Measurements from ENCODE around the gene MARF1. TPM values are rescaled to one million over a fixed set of nuclear protein-coding genes. Genes with fewer than 3 reads are reported as not detected.

Gene MARF1
- polyA plus RNA-seq, 1 donor (not counting 4 experiments of a cell fraction or from before 2014, with no cell fraction given), result 12.5 TPM

DNA sequence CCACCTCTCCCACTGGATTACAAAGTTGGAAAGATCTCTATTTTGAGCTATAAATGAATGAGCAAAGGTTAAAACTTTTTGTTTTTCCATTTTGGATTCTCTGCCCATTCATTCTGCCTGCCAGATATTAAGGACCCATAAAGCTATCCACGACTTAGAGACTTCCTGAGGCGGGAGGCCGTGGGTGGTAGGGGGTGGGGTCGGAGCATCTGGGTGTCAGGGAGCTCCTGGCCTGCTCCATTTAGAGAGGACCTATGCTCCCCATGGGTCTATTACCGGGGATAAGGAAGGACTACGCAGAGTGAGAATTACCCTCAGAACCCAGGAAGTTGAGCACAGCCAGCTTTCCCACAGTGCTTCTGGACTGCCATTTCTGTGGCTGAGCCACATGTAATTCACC lies 45.8 kb downstream of the MARF1 start:
- Histone ChIP-seq H3K4me3 (ENCODE audit: control insufficient read depth in 2 of 3, extremely low read depth in 1 of 3, insufficient read depth in 2 of 3, low read depth in 1 of 3, low read length in 3 of 3) (no peak overlapping the region), H3K9me1 (ENCODE audit: control insufficient read depth, extremely low read depth, insufficient read depth, low read length) (no peaks in the 10 kb centered on the region), H3K79me2 (ENCODE audit: control insufficient read depth, insufficient read depth, low read length) (no peaks in the 10 kb centered on the region), H3K4me1 (ENCODE audit: control insufficient read depth, extremely low read depth, insufficient read depth, low read length) (peaks cover 9% of the 10 kb centered on the region), H3K4me2 (ENCODE audit: control insufficient read depth, extremely low read depth, insufficient read depth, low read depth, low read length) (no peak overlapping the region), H3K36me3 (ENCODE audit: control insufficient read depth in 2 of 2, extremely low read depth in 1 of 2, insufficient read depth in 2 of 2, low read length in 2 of 2) (peaks cover 18 to 33% of the 10 kb centered on the region in 2 experiments), H3K27ac (ENCODE audit: control insufficient read depth, insufficient read depth, low read length) (no peak overlapping the region), H4K20me1 (ENCODE audit: control insufficient read depth, extremely low read depth, insufficient read depth, low read length) (no peaks in the 10 kb centered on the region), H3K9me3 (ENCODE audit: control insufficient read depth, low read depth, low read length) (no peaks in the 10 kb centered on the region), H2AFZ (ENCODE audit: control insufficient read depth, low read length) (no peak overlapping the region), H3K27me3 (ENCODE audit: control insufficient read depth, extremely low read depth, insufficient read depth, low read length) (no peaks in the 10 kb centered on the region), H3K9ac (ENCODE audit: control insufficient read depth, extremely low read depth, insufficient read depth, low read length) (no peak overlapping the region)
- DNase-seq (ENCODE audit: low read depth, low spot score) (no peak), FAIRE-seq (no peak)
- no peak for TF ChIP-seq EZH2 (IDR thresholded peaks at IDR 0.05; ENCODE audit: low read length)
- TF ChIP-seq, protein P1, sequence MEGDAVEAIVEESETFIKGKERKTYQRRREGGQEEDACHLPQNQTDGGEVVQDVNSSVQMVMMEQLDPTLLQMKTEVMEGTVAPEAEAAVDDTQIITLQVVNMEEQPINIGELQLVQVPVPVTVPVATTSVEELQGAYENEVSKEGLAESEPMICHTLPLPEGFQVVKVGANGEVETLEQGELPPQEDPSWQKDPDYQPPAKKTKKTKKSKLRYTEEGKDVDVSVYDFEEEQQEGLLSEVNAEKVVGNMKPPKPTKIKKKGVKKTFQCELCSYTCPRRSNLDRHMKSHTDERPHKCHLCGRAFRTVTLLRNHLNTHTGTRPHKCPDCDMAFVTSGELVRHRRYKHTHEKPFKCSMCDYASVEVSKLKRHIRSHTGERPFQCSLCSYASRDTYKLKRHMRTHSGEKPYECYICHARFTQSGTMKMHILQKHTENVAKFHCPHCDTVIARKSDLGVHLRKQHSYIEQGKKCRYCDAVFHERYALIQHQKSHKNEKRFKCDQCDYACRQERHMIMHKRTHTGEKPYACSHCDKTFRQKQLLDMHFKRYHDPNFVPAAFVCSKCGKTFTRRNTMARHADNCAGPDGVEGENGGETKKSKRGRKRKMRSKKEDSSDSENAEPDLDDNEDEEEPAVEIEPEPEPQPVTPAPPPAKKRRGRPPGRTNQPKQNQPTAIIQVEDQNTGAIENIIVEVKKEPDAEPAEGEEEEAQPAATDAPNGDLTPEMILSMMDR (optimal IDR thresholded peaks at IDR 0.05 in 1 of 3, IDR thresholded peaks at IDR 0.05 in 1 of 3, conservative IDR thresholded peaks at IDR 0.05 in 1 of 3; ENCODE audit: extremely low read depth in 1 of 3, insufficient read depth in 2 of 3, low read length in 3 of 3), result no peak
- dilution Hi-C loops (cut with MboI; ENCODE audit: extremely low pct_ligation_motif_present, low sequenced_read_pairs), result no loop called here

DNA sequence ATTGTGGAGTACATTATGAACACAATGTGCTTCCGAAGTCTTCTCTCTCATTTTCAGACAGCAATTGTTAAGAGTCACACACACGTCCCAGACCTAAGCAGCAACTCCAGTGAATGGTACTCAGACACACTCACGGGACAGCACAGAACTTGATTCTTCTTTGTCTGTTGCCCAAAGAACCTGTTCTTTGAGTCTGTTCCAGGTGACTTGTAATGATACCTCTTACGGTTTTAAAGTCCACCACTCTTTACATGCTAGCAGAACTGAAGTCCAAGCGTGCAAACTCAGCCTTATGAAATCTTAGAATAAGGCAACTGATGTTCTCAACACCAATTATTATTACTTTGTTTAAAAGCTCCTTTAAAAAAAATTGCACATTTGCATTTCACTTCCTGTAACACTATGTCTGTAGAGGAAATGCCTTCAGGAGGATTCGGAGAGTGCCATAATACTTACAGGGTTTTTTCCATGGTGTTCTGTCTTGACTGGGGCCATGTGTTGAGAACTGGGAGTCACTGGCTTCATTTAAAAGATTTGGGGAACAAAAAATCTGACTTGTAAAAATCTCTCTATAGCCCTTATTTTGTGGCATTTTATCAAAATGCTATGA lies 48.1 kb downstream of the MARF1 start:
- TF ChIP-seq, protein P1 (optimal IDR thresholded peaks at IDR 0.05 in 1 of 3, IDR thresholded peaks at IDR 0.05 in 1 of 3, conservative IDR thresholded peaks at IDR 0.05 in 1 of 3; ENCODE audit: extremely low read depth in 1 of 3, insufficient read depth in 2 of 3, low read length in 3 of 3), result no peak
- TF ChIP-seq EZH2 (IDR thresholded peaks at IDR 0.05; ENCODE audit: low read length), result no peak
- Histone ChIP-seq H3K4me2 (ENCODE audit: control insufficient read depth, extremely low read depth, insufficient read depth, low read depth, low read length) (no peak overlapping the region), H3K9ac (ENCODE audit: control insufficient read depth, extremely low read depth, insufficient read depth, low read length) (no peak overlapping the region), H3K9me1 (ENCODE audit: control insufficient read depth, extremely low read depth, insufficient read depth, low read length) (no peaks in the 10 kb centered on the region), H3K79me2 (ENCODE audit: control insufficient read depth, insufficient read depth, low read length) (no peaks in the 10 kb centered on the region), H4K20me1 (ENCODE audit: control insufficient read depth, extremely low read depth, insufficient read depth, low read length) (no peaks in the 10 kb centered on the region), H3K4me1 (ENCODE audit: control insufficient read depth, extremely low read depth, insufficient read depth, low read length) (peaks cover 25% of the 10 kb centered on the region), H3K9me3 (ENCODE audit: control insufficient read depth, low read depth, low read length) (no peaks in the 10 kb centered on the region), H3K27ac (ENCODE audit: control insufficient read depth, insufficient read depth, low read length) (no peak overlapping the region), H3K36me3 (ENCODE audit: control insufficient read depth in 2 of 2, extremely low read depth in 1 of 2, insufficient read depth in 2 of 2, low read length in 2 of 2) (peaks cover 5 to 20% of the 10 kb centered on the region in 2 experiments), H3K27me3 (ENCODE audit: control insufficient read depth, extremely low read depth, insufficient read depth, low read length) (no peaks in the 10 kb centered on the region), H2AFZ (ENCODE audit: control insufficient read depth, low read length) (no peak overlapping the region), H3K4me3 (ENCODE audit: control insufficient read depth in 2 of 3, extremely low read depth in 1 of 3, insufficient read depth in 2 of 3, low read depth in 1 of 3, low read length in 3 of 3) (no peak overlapping the region)
- dilution Hi-C loops (cut with MboI; ENCODE audit: extremely low pct_ligation_motif_present, low sequenced_read_pairs), result no loop called here
- FAIRE-seq (no peak), DNase-seq (ENCODE audit: low read depth, low spot score) (no peak)
